Ovary (tissue), 3 donors: Measurements from ENCODE around the gene OSTF1.

Experiments used
- EP300 ChIP-seq: sonication (generic); formaldehyde crosslinking; IDR thresholded peaks from one replicate; pipeline ENCODE4 v1.6.1; 2017; ENCODE audit warnings: antibody characterized with exemption
- POLR2A ChIP-seq: fragments of 450-650 bp; IDR thresholded peaks from one replicate; pipeline ENCODE4 v1.6.1; 2017; ENCODE audit warnings: antibody characterized with exemption, mild to moderate bottlenecking, moderate library complexity
- TF ChIP-seq, protein P1 (sequence below), 3 donors: fragments of 450-650 bp in 2 of 3; fragments of 200-600 bp in 1 of 3; IDR thresholded peaks; one replicate each; pipeline versions ENCODE4 v1.5.1 to v1.8.0; 2016 to 2022; ENCODE audit warnings: antibody characterized with exemption in 3 of 3, mild to moderate bottlenecking in 1 of 3
- donor health status: DM: no; HTN: no; CAD: no.

DNA sequence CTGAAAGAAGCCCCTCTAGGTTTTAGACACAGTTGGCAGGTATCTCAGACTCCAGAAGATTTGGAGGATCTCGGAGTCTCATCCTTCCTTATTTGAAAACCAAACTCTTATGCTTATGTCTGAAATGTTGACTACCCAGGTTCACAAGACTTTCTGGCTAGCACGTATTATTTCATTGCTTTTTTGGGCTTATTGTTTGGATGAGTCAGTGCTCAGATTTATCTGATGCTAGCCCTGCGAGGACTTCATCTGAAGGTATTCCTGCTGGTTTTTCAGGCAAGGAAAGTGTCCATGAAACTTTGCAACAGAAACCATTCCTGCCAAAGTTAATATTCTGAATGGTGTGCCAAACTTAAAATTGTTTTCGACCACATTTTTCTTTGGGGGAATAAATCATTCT is 8.5 kb downstream of the OSTF1 start:
- TF ChIP-seq, protein P1, sequence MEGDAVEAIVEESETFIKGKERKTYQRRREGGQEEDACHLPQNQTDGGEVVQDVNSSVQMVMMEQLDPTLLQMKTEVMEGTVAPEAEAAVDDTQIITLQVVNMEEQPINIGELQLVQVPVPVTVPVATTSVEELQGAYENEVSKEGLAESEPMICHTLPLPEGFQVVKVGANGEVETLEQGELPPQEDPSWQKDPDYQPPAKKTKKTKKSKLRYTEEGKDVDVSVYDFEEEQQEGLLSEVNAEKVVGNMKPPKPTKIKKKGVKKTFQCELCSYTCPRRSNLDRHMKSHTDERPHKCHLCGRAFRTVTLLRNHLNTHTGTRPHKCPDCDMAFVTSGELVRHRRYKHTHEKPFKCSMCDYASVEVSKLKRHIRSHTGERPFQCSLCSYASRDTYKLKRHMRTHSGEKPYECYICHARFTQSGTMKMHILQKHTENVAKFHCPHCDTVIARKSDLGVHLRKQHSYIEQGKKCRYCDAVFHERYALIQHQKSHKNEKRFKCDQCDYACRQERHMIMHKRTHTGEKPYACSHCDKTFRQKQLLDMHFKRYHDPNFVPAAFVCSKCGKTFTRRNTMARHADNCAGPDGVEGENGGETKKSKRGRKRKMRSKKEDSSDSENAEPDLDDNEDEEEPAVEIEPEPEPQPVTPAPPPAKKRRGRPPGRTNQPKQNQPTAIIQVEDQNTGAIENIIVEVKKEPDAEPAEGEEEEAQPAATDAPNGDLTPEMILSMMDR (IDR thresholded peaks at IDR 0.05): no peak
- no peak for TF ChIP-seq EP300
- TF ChIP-seq POLR2A: no peak
